DND-41 (cell line): ENCODE data around the gene KIF21A.

Experiments
- ATAC-seq: fragments of 200-7000 bp; cut with Tn5 transposase; 3 replicates; pipeline ENCODE4 v1.9.1; 2021; ENCODE audit warnings: low read depth; ENCODE audit not compliant: insufficient read depth
- DNase-seq: peaks from one replicate; pipeline ENCODE4 v3.0.0-alpha.2; 2020
- H2AFZ ChIP-seq: 2 replicates; pipeline ENCODE4 v1.6.0; 2012; ENCODE audit warnings: low read depth, low read length
- H3K27ac ChIP-seq: 2 replicates; pipeline ENCODE4 v1.5.1; 2012; ENCODE audit warnings: low read length, inconsistent platforms
- H3K27me3 ChIP-seq: fragments of 200-600 bp; sonication (generic); 2 replicates; pipeline ENCODE4 v1.6.0; 2012; ENCODE audit warnings: low read length, mild to moderate bottlenecking, inconsistent platforms; ENCODE audit not compliant: insufficient read depth, poor library complexity
- H3K36me3 ChIP-seq: 2 replicates; pipeline ENCODE4 v1.5.1; 2012; ENCODE audit warnings: low read length, inconsistent platforms; ENCODE audit not compliant: insufficient read depth
- H3K4me1 ChIP-seq: 2 replicates; pipeline ENCODE4 v1.5.1; 2012; ENCODE audit warnings: mild to moderate bottlenecking, low read length; ENCODE audit not compliant: insufficient read depth
- H3K4me2 ChIP-seq: 2 replicates; pipeline ENCODE4 v1.6.0; 2012; ENCODE audit warnings: mild to moderate bottlenecking, moderate library complexity, low read length, inconsistent platforms; ENCODE audit not compliant: insufficient read depth
- H3K4me3 ChIP-seq, 2 experiments: fragments of 200-600 bp in 1 of 2; shearing (Covaris generic) in 1 of 2; 2 replicates each; pipeline ENCODE4 v1.5.1; 2012 to 2016; ENCODE audit warnings: inconsistent platforms in 2 of 2, low read length in 2 of 2, mild to moderate bottlenecking in 2 of 2, low read depth in 1 of 2, moderate library complexity in 1 of 2
- H3K79me2 ChIP-seq: 2 replicates; pipeline ENCODE4 v1.6.0; 2012; ENCODE audit warnings: low read length, inconsistent platforms; ENCODE audit not compliant: insufficient read depth
- H3K9ac ChIP-seq: 2 replicates; pipeline ENCODE4 v1.6.0; 2012; ENCODE audit warnings: low read depth, mild to moderate bottlenecking, inconsistent platforms, low read length, moderate library complexity
- H3K9me3 ChIP-seq: 2 replicates; pipeline ENCODE4 v1.5.1; 2012; ENCODE audit warnings: low read length, moderate library complexity, mild to moderate bottlenecking, inconsistent platforms; ENCODE audit not compliant: insufficient read depth, severe bottlenecking
- H4K20me1 ChIP-seq: 2 replicates; pipeline ENCODE4 v1.6.0; 2012; ENCODE audit warnings: low read length; ENCODE audit not compliant: insufficient read depth
- CTCF ChIP-seq: IDR thresholded peaks from 2 replicates; pipeline ENCODE4 v1.5.1; 2012; ENCODE audit warnings: borderline replicate concordance, low read length, moderate library complexity, mild to moderate bottlenecking; ENCODE audit not compliant: poor library complexity, severe bottlenecking; ENCODE audit errors: extremely low read depth
- EZH2 ChIP-seq: IDR thresholded peaks from 3 replicates; pipeline ENCODE4 v1.6.1; 2012; ENCODE audit warnings: borderline replicate concordance, low read depth, mild to moderate bottlenecking, moderate library complexity, low read length, inconsistent platforms; ENCODE audit not compliant: severe bottlenecking

KIF21A gene

DNA sequence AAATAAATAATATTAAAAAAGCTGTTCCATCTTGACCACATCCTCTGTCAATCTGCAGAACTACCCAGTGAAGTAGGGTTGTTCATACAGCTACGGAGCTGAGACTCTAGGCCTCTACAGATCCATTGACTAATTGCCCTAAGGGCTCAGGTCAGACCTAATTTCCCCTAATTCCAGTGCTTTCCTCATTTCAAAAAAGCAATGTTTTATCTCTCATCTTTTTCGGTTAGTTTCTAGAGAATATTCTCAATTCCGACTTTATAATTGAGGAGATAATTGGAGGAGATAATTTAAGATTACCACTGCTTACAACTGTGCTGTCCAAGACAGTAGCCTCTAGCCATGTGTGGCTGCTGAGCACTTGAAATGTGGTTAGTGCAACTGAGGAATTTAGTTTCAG lies 167.1 kb downstream of the KIF21A start:
- Histone ChIP-seq H3K36me3 (no peaks in the 10 kb centered on the region), H4K20me1 (no peaks in the 10 kb centered on the region), H3K27me3 (no peaks in the 10 kb centered on the region), H3K4me3 (no peak overlapping the region), H2AFZ (no peak overlapping the region), H3K79me2 (no peaks in the 10 kb centered on the region), H3K27ac (no peak overlapping the region), H3K9me3 (no peaks in the 10 kb centered on the region), H3K4me2 (no peak overlapping the region), H3K9ac (no peak overlapping the region), H3K4me1 (no peaks in the 10 kb centered on the region)
- ATAC-seq: no peak
- DNase-seq: no peak
- TF ChIP-seq EZH2: no peak
- TF ChIP-seq CTCF: no peak

DNA sequence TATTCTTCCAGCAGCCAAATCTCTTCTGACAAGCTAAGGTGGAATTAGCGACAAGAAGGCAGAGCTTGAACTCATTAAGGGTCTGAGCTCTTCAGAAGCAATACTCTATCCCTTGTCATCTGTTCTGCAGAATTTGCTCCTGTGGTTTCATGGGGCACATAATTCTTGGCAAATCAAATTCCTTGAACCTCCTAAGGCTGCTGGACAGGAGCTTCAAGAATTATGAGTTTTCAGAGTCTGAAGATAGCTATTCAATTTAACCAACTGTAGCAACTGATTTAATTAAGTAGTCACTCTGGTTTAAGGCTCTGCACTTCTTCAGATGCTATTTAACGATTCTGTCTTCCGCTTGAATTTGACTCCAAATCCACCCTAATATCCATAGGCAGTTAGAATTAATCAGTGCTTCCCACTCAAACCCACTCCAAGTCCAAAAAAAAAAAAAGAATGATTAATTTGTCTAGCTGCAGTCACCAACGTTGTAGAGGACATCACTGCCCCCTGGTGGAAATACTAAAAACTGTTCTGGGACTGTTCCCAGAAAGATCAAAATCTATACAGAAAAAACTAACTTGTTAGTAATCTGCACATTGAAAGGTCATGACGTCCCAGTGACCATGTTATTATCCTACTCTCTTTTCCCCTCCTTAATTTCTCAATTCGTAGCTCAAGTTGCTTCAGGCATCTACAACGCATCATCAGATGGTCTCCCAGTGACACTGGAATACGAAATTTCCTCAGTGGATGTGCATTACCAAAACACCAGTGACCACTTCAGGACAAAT lies 169.9 kb downstream of the KIF21A start:
- ATAC-seq (no peak), DNase-seq (peak; percentile 24)
- H2AFZ ChIP-seq: no peak overlapping the region
- H3K79me2 ChIP-seq: no peaks in the 10 kb centered on the region
- TF ChIP-seq EZH2: no peak
- peak; percentile 68 for TF ChIP-seq CTCF
- no peak overlapping the region for H3K27ac ChIP-seq
- H3K9me3 ChIP-seq: no peaks in the 10 kb centered on the region
- no peak overlapping the region for H3K4me3 ChIP-seq
- no peaks in the 10 kb centered on the region for H3K27me3 ChIP-seq
- no peak overlapping the region for H3K4me2 ChIP-seq
- H3K4me1 ChIP-seq: no peaks in the 10 kb centered on the region
- no peaks in the 10 kb centered on the region for H4K20me1 ChIP-seq
- no peaks in the 10 kb centered on the region for H3K36me3 ChIP-seq
- no peak overlapping the region for H3K9ac ChIP-seq

GRCh38 chr12:39269492-39269891 lies 173.4 kb downstream of the KIF21A start:
- Histone ChIP-seq H3K9ac (no peak overlapping the region), H3K4me3 (no peak overlapping the region), H3K79me2 (no peaks in the 10 kb centered on the region), H3K4me2 (no peak overlapping the region), H3K4me1 (no peaks in the 10 kb centered on the region), H3K9me3 (no peaks in the 10 kb centered on the region), H4K20me1 (no peaks in the 10 kb centered on the region), H2AFZ (no peak overlapping the region), H3K36me3 (no peaks in the 10 kb centered on the region), H3K27me3 (no peaks in the 10 kb centered on the region), H3K27ac (no peak overlapping the region)
- DNase-seq: no peak
- ATAC-seq: no peak
- TF ChIP-seq EZH2: no peak
- no peak for TF ChIP-seq CTCF

- ATAC-seq: no peak
- H3K4me2 ChIP-seq: no peak overlapping the region
Observed at GRCh38 chr12:39267886-39268285, 175.0 kb downstream of the KIF21A start.

More at GRCh38 chr12:39267886-39268285, 175.0 kb downstream of the KIF21A start:
- H3K9me3 ChIP-seq: no peaks in the 10 kb centered on the region
- no peak for TF ChIP-seq CTCF
- TF ChIP-seq EZH2: no peak
- no peak overlapping the region for H2AFZ ChIP-seq
- DNase-seq: no peak
- no peaks in the 10 kb centered on the region for H3K36me3 ChIP-seq
- H4K20me1 ChIP-seq: no peaks in the 10 kb centered on the region
- no peak overlapping the region for H3K27ac ChIP-seq
- no peaks in the 10 kb centered on the region for H3K4me1 ChIP-seq
- H3K9ac ChIP-seq: no peak overlapping the region
- H3K27me3 ChIP-seq: no peaks in the 10 kb centered on the region
- no peak overlapping the region for H3K4me3 ChIP-seq
- no peaks in the 10 kb centered on the region for H3K79me2 ChIP-seq
